Activated CD4-positive, alpha-beta memory T cell treated with anti-CD3 and anti-CD28 coated beads for 36 hours (primary cell): Measurements from ENCODE around the gene ENDOG. TPM values are rescaled to one million over a fixed set of nuclear protein-coding genes. Genes with fewer than 3 reads are reported as not detected.
"Not testable (repeated sequence)": the region's sequence is repeated elsewhere in the genome, so short reads cannot be mapped to it uniquely, and the experiment has no call there.

Experiments
- CTCF ChIA-PET: fragments of 350-600 bp; sonication (Branson Sonifier 250); formaldehyde crosslinking; loops from one replicate; lab custom pipeline; 2021; ENCODE audit warnings: antibody characterized with exemption, inconsistent platforms; lab: Charles Lee
- POLR2A ChIA-PET: fragments of 350-600 bp; sonication (Branson Sonifier 250); formaldehyde crosslinking; loops from one replicate; lab custom pipeline; 2021; ENCODE audit warnings: antibody characterized with exemption; lab: Charles Lee
- DNase-seq: peaks from one replicate; pipeline ENCODE4 v3.0.0-alpha.2; 2020
- H3K27ac Mint-ChIP-seq: one replicate; pipeline ENCODE4 v1.8.0; 2021; ENCODE audit warnings: mixed read lengths
- H3K27me3 Mint-ChIP-seq: one replicate; pipeline ENCODE4 v1.8.0; 2021; ENCODE audit warnings: mixed read lengths
- H3K36me3 Mint-ChIP-seq: one replicate; pipeline ENCODE4 v1.8.0; 2021; ENCODE audit warnings: mixed read lengths
- H3K4me1 Mint-ChIP-seq: one replicate; pipeline ENCODE4 v1.8.0; 2021; ENCODE audit warnings: low read depth, mixed read lengths
- H3K4me3 Mint-ChIP-seq: one replicate; pipeline ENCODE4 v1.8.0; 2021; ENCODE audit warnings: mild to moderate bottlenecking, mixed read lengths
- H3K9me3 Mint-ChIP-seq: one replicate; pipeline ENCODE4 v1.8.0; 2021; ENCODE audit warnings: mixed read lengths
- intact Hi-C: fragments of 100-400 bp; cut with micrococcal nuclease; formaldehyde crosslinking; loops from one replicate; pipeline ENCODE4 v1.15.1; 2023
- total RNA-seq, 2 experiments: library from RNA; stranded (reverse); gene quantifications; one replicate each; pipeline ENCODE4 v1.2.3, GENCODE V29; 2021

Gene ENDOG
- total RNA-seq, 2 experiments from 2014 or later: 13.8 to 14.2 TPM

DNA sequence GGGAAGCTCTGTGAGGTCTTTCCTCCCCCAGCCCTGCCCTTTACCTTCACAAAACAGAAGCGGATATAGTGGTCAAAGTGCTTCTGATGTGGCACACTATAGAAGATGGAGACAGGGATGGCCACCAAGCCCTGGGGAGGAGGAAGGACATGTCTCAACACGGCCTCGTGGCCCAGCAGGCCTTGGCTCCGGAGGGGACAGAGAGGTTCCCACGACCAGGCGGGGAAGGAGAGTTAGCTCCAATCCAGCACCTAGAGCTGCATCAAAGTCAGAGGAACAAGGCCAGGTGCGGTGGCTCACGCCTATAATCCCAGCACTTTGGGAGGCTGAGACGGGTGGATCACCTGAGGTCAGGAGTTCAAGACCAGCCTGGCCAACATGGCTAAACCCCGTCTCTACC lies 15.4 kb downstream of the ENDOG start:
- intact Hi-C loops: no loop called here
- Mint-ChIP-seq H3K9me3 (no peaks in the 10 kb centered on the region), H3K27me3 (no peaks in the 10 kb centered on the region), H3K27ac (no peak overlapping the region), H3K4me3 (no peak overlapping the region), H3K36me3 (peaks cover 8% of the 10 kb centered on the region), H3K4me1 (peaks cover 9% of the 10 kb centered on the region)
- no peak for DNase-seq
- POLR2A ChIA-PET: no interaction called here
- CTCF ChIA-PET: interaction anchor here (0.6 kb wide), 1 partner anchor 30 kb away, joined by 3 read pairs; no protein-coding TSS in a partner anchor

DNA sequence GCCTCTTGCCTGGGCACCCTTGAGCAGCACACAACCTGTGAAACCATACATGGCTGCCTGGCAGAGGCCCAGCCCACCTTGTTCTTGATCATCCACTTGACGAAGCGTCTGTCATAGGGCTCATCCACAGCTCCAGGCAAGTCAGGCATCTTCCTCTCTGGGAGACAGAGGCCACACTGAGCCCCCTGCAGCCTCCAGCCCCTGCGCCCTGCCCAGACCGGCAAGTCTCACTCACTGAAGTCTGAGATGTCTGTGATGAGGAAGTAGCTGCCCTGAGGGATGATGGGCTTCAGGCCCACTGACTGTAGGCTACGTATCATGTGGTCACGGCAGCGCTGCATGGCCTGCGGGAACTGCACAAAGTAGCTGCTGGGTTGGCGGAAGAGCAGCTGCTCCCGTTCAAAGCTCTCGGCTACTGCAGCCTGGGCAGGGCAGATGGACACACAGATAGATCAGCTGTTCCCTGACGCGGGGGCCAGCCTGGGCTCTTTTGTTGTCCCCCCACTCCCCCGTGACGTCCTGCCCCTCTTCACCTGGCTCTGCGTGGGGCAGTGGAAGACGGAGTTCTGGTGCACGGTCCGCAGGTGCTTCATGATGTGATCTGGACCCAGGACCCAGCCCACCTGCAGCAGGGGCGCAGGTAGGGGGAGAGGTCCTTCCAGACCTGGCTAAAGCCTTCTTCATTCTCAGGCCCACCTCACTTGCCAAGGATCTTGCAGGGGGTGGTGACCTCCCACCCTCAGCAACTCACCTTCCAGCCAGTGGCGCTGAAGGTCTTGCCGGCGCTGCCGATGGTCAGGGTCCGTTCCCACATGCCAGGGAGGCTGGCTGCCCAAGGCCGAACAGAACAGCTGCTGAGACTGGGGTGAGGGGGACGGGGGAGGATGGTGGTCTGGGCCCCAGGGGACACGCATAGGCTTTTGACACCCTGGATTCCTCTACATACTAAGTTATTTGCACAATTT lies 17.2 kb downstream of the ENDOG start:
- H3K9me3 Mint-ChIP-seq: no peaks in the 10 kb centered on the region
- no peak overlapping the region for H3K4me3 Mint-ChIP-seq
- POLR2A ChIA-PET: no interaction called here
- intact Hi-C loops: no loop called here
- no peak overlapping the region for H3K27ac Mint-ChIP-seq
- H3K4me1 Mint-ChIP-seq: no peaks in the 10 kb centered on the region
- peaks cover 5% of the 10 kb centered on the region for H3K36me3 Mint-ChIP-seq
- H3K27me3 Mint-ChIP-seq: no peaks in the 10 kb centered on the region
- DNase-seq: no peak
- CTCF ChIA-PET: interaction anchor here (2.2 kb wide), 1 partner anchor 17 kb away, joined by 6 read pairs; the partner anchor contains the start of gene ENDOG

- peaks cover 5% of the 10 kb centered on the region for H3K36me3 Mint-ChIP-seq
- ChIA-PET POLR2A (no interaction called here), CTCF (interaction anchor here (2.2 kb wide), 1 partner anchor 18 kb away, joined by 6 read pairs; the partner anchor contains the start of gene ENDOG)
- no peak overlapping the region for H3K4me3 Mint-ChIP-seq
- H3K4me1 Mint-ChIP-seq: no peaks in the 10 kb centered on the region
- no peaks in the 10 kb centered on the region for H3K9me3 Mint-ChIP-seq
- no peak overlapping the region for H3K27ac Mint-ChIP-seq
- intact Hi-C loops: no loop called here
- H3K27me3 Mint-ChIP-seq: no peaks in the 10 kb centered on the region
- no peak for DNase-seq
Measured at GRCh38 chr9:128836509-128837145, 18.3 kb downstream of the ENDOG start.

- no peak overlapping the region for H3K4me3 Mint-ChIP-seq
- CTCF ChIA-PET: interaction anchor here (1.1 kb wide), 1 partner anchor 20 kb away, joined by 4 read pairs; the partner anchor contains the start of gene ENDOG
- no peaks in the 10 kb centered on the region for H3K9me3 Mint-ChIP-seq
- POLR2A ChIA-PET: no interaction called here
- H3K4me1 Mint-ChIP-seq: no peaks in the 10 kb centered on the region
- H3K27ac Mint-ChIP-seq: no peak overlapping the region
- peaks cover 5% of the 10 kb centered on the region for H3K36me3 Mint-ChIP-seq
- intact Hi-C loops: no loop called here
- no peaks in the 10 kb centered on the region for H3K27me3 Mint-ChIP-seq
- DNase-seq: no peak
Measured at GRCh38 chr9:128838338-128838737, 20.0 kb downstream of the ENDOG start.

DNA sequence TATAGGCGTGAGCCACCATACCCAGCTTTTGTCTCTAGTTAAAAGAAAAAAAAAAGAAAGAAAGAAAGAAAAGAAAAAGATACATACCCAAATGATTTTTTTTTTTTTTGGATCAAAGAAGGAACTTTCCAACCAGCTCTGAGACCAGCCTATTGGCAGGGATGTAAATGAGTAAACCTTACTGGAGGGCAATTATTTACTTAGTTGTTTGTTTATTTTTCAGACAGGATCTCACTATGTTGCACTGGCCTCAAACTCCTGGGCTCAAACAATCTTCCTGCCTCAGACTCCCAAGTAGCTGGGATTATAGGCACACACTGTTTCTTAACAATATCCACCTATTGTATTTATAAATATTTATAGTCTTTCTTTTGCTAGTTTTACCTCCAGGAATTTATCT lies 22.2 kb downstream of the ENDOG start:
- Mint-ChIP-seq H3K27ac (no peak overlapping the region), H3K27me3 (no peaks in the 10 kb centered on the region), H3K9me3 (no peaks in the 10 kb centered on the region), H3K36me3 (peaks cover 2% of the 10 kb centered on the region), H3K4me3 (no peak overlapping the region), H3K4me1 (no peaks in the 10 kb centered on the region)
- CTCF ChIA-PET: interaction anchor here (0.6 kb wide), 1 partner anchor 22 kb away, joined by 3 read pairs; the partner anchor contains the start of gene ENDOG
- POLR2A ChIA-PET: no interaction called here
- no peak for DNase-seq
- intact Hi-C loops: no loop called here

- no peaks in the 10 kb centered on the region for H3K9me3 Mint-ChIP-seq
- no peaks in the 10 kb centered on the region for H3K27me3 Mint-ChIP-seq
- H3K4me3 Mint-ChIP-seq: no peak overlapping the region
- intact Hi-C loops: no loop called here
- H3K27ac Mint-ChIP-seq: no peak overlapping the region
- H3K4me1 Mint-ChIP-seq: no peaks in the 10 kb centered on the region
- CTCF ChIA-PET: interaction anchor here (0.6 kb wide), 1 partner anchor 38 kb away, joined by 3 read pairs; no protein-coding TSS in a partner anchor
- peaks cover 2% of the 10 kb centered on the region for H3K36me3 Mint-ChIP-seq
- POLR2A ChIA-PET: no interaction called here
- DNase-seq: no peak
Measured at GRCh38 chr9:128841694-128842492, 23.6 kb downstream of the ENDOG start.

DNA sequence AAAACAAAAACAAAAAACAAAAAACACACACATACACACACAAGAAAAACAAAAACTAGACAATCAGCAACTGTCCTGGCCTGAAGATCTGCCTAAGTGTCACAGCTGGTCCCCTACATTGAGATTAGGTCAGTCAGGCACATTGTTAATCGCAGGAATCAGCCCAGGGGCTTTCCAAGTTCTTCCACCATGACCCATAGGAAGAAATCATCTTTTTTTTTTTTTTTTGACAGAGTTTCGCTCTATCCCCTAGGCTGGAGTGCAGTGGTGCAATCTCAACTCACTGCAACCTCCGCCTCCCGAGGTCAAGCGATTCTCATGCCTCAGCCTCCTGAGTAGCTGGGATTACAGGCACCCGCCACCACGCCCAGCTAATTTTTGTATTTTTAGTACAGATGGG lies 24.9 kb downstream of the ENDOG start:
- intact Hi-C loops: not testable (repeated sequence)

GRCh38 chr9:128845186-128845931 lies 27.1 kb downstream of the ENDOG start:
- Mint-ChIP-seq H3K36me3 (peaks cover 8% of the 10 kb centered on the region), H3K4me1 (no peaks in the 10 kb centered on the region), H3K4me3 (no peak overlapping the region), H3K27ac (no peak overlapping the region), H3K9me3 (peaks cover 4% of the 10 kb centered on the region), H3K27me3 (no peaks in the 10 kb centered on the region)
- ChIA-PET CTCF (interaction anchor here (1.1 to 1.6 kb wide), 3 partner anchors 19 to 83 kb away, joined by 6 to 7 read pairs (median 6); partner anchors contain the start of gene ENDOG), POLR2A (no interaction called here)
- intact Hi-C loops: no loop called here
- no peak for DNase-seq

More for the DNA sequence above, 24.9 kb downstream of the ENDOG start:
- DNase-seq, H3K4me1 Mint-ChIP-seq, CTCF ChIA-PET, H3K27me3 Mint-ChIP-seq, H3K27ac Mint-ChIP-seq, POLR2A ChIA-PET, H3K9me3 Mint-ChIP-seq, H3K4me3 Mint-ChIP-seq, H3K36me3 Mint-ChIP-seq: not testable (repeated sequence)

GRCh38 chr9:128846680-128847030 lies 28.4 kb downstream of the ENDOG start:
- H3K9me3 Mint-ChIP-seq: peaks cover 17% of the 10 kb centered on the region
- POLR2A ChIA-PET: no interaction called here
- H3K27me3 Mint-ChIP-seq: no peaks in the 10 kb centered on the region
- peaks cover 21% of the 10 kb centered on the region for H3K36me3 Mint-ChIP-seq
- CTCF ChIA-PET: no interaction called here
- intact Hi-C loops: no loop called here
- H3K4me3 Mint-ChIP-seq: no peak overlapping the region
- H3K27ac Mint-ChIP-seq: no peak overlapping the region
- DNase-seq: no peak
- no peaks in the 10 kb centered on the region for H3K4me1 Mint-ChIP-seq

GRCh38 chr9:128847803-128848202 lies 29.5 kb downstream of the ENDOG start:
- Mint-ChIP-seq H3K4me1 (no peaks in the 10 kb centered on the region), H3K36me3 (peaks cover 18% of the 10 kb centered on the region), H3K27me3 (no peaks in the 10 kb centered on the region), H3K9me3 (peaks cover 17% of the 10 kb centered on the region), H3K27ac (no peak overlapping the region), H3K4me3 (no peak overlapping the region)
- ChIA-PET CTCF (no interaction called here), POLR2A (no interaction called here)
- DNase-seq: no peak
- intact Hi-C loops: no loop called here

GRCh38 chr9:128851024-128851423 lies 32.7 kb downstream of the ENDOG start:
- CTCF ChIA-PET: interaction anchor here (1.4 kb wide), 1 partner anchor 79 kb away, joined by 4 read pairs; no protein-coding TSS in a partner anchor
- DNase-seq, H3K27ac Mint-ChIP-seq, H3K4me3 Mint-ChIP-seq, intact Hi-C loops, H3K27me3 Mint-ChIP-seq, H3K4me1 Mint-ChIP-seq, POLR2A ChIA-PET: not testable (repeated sequence)
- peaks cover 18% of the 10 kb centered on the region for H3K36me3 Mint-ChIP-seq
- H3K9me3 Mint-ChIP-seq: peaks cover 17% of the 10 kb centered on the region
